Osteoblast (primary cell): Measurements from ENCODE around the gene BBLN. TPM values are rescaled to one million over a fixed set of nuclear protein-coding genes. Genes with fewer than 3 reads are reported as not detected.

Experiments
- DNase-seq: peaks from one replicate; pipeline ENCODE4 v3.0.0; 2011; ENCODE audit warnings: low spot score, mixed read lengths; ENCODE audit not compliant: insufficient read length; ENCODE audit errors: missing footprints
- H2AFZ ChIP-seq: 2 replicates; pipeline ENCODE4 v1.6.0; 2011; ENCODE audit warnings: mild to moderate bottlenecking, low read length
- H3K27ac ChIP-seq: 2 replicates; pipeline ENCODE4 v1.5.1; 2011; ENCODE audit warnings: mild to moderate bottlenecking, low read depth, low read length, moderate library complexity
- H3K27me3 ChIP-seq: 2 replicates; pipeline ENCODE4 v1.6.0; 2012; ENCODE audit warnings: mild to moderate bottlenecking, control low read depth, inconsistent platforms, low read length, moderate library complexity; ENCODE audit not compliant: insufficient read depth
- H3K36me3 ChIP-seq: 2 replicates; pipeline ENCODE4 v1.5.1; 2011; ENCODE audit warnings: mild to moderate bottlenecking, low read length, control low read depth, moderate library complexity; ENCODE audit not compliant: insufficient read depth
- H3K4me1 ChIP-seq: 2 replicates; pipeline ENCODE4 v1.5.1; 2011; ENCODE audit warnings: mild to moderate bottlenecking, low read length, control low read depth, moderate library complexity; ENCODE audit not compliant: insufficient read depth
- H3K4me2 ChIP-seq: 2 replicates; pipeline ENCODE4 v1.6.0; 2011; ENCODE audit warnings: mild to moderate bottlenecking, low read length; ENCODE audit not compliant: insufficient read depth
- H3K4me3 ChIP-seq: fragments of 200-600 bp; sonication (generic); 3 replicates; pipeline ENCODE4 v1.5.1; 2012; ENCODE audit warnings: mild to moderate bottlenecking, low read length, inconsistent platforms; ENCODE audit not compliant: insufficient read depth
- H3K79me2 ChIP-seq: 2 replicates; pipeline ENCODE4 v1.6.0; 2012; ENCODE audit warnings: mild to moderate bottlenecking, low read length, control low read depth, inconsistent platforms; ENCODE audit not compliant: insufficient read depth
- H3K9me3 ChIP-seq: 2 replicates; pipeline ENCODE4 v1.5.1; 2011; ENCODE audit warnings: low read depth, low read length, control low read depth
- H4K20me1 ChIP-seq: 2 replicates; pipeline ENCODE4 v1.6.0; 2012; ENCODE audit warnings: mild to moderate bottlenecking, low read length, control low read depth; ENCODE audit not compliant: insufficient read depth
- CTCF ChIP-seq: IDR thresholded peaks from 2 replicates; pipeline ENCODE4 v1.5.1; 2011; ENCODE audit warnings: mild to moderate bottlenecking, low read depth, low read length, moderate library complexity; ENCODE audit errors: extremely low read depth
- total RNA-seq: library from RNA; depleted of rRNA; stranded (reverse); fragments of >200 nt; gene quantifications from 2 replicates; pipeline ENCODE4 v1.2.3, GENCODE V29; 2012

Gene BBLN
- total RNA-seq, 1 donor, result 33.3 TPM

GRCh38 chr9:128191406-128192046, 31.5 kb downstream of the BBLN start, which contains the start of gene CIZ1:
Gene CIZ1 (minus strand): TSS chr9:128191572. CDS start chr9:128190857, 715 bp downstream.
- peak; percentile 100 for DNase-seq
- H3K36me3 ChIP-seq, result peaks cover 26% of the 10 kb centered on the region
- no peaks in the 10 kb centered on the region for H3K9me3 ChIP-seq
- H3K4me1 ChIP-seq, result peaks cover 9% of the 10 kb centered on the region
- TF ChIP-seq CTCF, result peak; percentile 52
- peak within 1 kb of the TSS; percentile 84 for H2AFZ ChIP-seq
- H3K27me3 ChIP-seq, result no peaks in the 10 kb centered on the region
- H3K79me2 ChIP-seq, result peaks cover 32% of the 10 kb centered on the region
- peak within 1 kb of the TSS; percentile 93 for H3K4me3 ChIP-seq
- H4K20me1 ChIP-seq, result peaks cover 3% of the 10 kb centered on the region
- peak within 1 kb of the TSS; percentile 56 for H3K27ac ChIP-seq
- peak within 1 kb of the TSS; percentile 85 for H3K4me2 ChIP-seq

- H4K20me1 ChIP-seq, result peaks cover 3% of the 10 kb centered on the region
- H3K4me2 ChIP-seq, result peak overlapping the region; percentile 85
- peak overlapping the region; percentile 51 for H3K27ac ChIP-seq
- peaks cover 26% of the 10 kb centered on the region for H3K79me2 ChIP-seq
- no peaks in the 10 kb centered on the region for H3K9me3 ChIP-seq
- peak; percentile 97 for DNase-seq
- TF ChIP-seq CTCF, result peak; percentile 38
- H3K4me3 ChIP-seq, result peak overlapping the region; percentile 66
- H2AFZ ChIP-seq, result peak overlapping the region; percentile 84
- peaks cover 9% of the 10 kb centered on the region for H3K4me1 ChIP-seq
- peaks cover 20% of the 10 kb centered on the region for H3K36me3 ChIP-seq
- H3K27me3 ChIP-seq, result no peaks in the 10 kb centered on the region
These were observed 32.7 kb downstream of the BBLN start for GRCh38 chr9:128192601-128193371.

GRCh38 chr9:128193469-128194096, 33.5 kb downstream of the BBLN start:
- no peak for TF ChIP-seq CTCF
- no peak overlapping the region for H3K4me3 ChIP-seq
- H3K27ac ChIP-seq, result peak overlapping the region; percentile 51
- H4K20me1 ChIP-seq, result no peaks in the 10 kb centered on the region
- no peaks in the 10 kb centered on the region for H3K27me3 ChIP-seq
- peaks cover 21% of the 10 kb centered on the region for H3K79me2 ChIP-seq
- peaks cover 9% of the 10 kb centered on the region for H3K4me1 ChIP-seq
- peak; percentile 57 for DNase-seq
- H3K9me3 ChIP-seq, result no peaks in the 10 kb centered on the region
- peak overlapping the region; percentile 85 for H3K4me2 ChIP-seq
- peaks cover 13% of the 10 kb centered on the region for H3K36me3 ChIP-seq
- peak overlapping the region; percentile 84 for H2AFZ ChIP-seq
